Adipocyte (in vitro differentiated cells): ENCODE measurements around the gene MINAR1.

Source experiments
- DNase-seq: peaks from one replicate; pipeline ENCODE4 v3.0.0-alpha.2; 2015; ENCODE audit warnings: low read depth
- H3K27me3 ChIP-seq: replicated peaks from 2 replicates; pipeline ENCODE4 v1.7.0; 2013; ENCODE audit warnings: mild to moderate bottlenecking, low read length, moderate library complexity; ENCODE audit not compliant: control insufficient read depth, insufficient read depth
- H3K36me3 ChIP-seq: 2 replicates; pipeline ENCODE4 v1.7.0; 2013; ENCODE audit warnings: low read length, mild to moderate bottlenecking, moderate library complexity; ENCODE audit not compliant: control insufficient read depth, insufficient read depth, severe bottlenecking
- H3K4me1 ChIP-seq: 2 replicates; pipeline ENCODE4 v1.7.0; 2013; ENCODE audit warnings: mild to moderate bottlenecking, low read length, moderate library complexity; ENCODE audit not compliant: control insufficient read depth, insufficient read depth
- H3K4me3 ChIP-seq: 2 replicates; pipeline ENCODE4 v1.7.0; 2013; ENCODE audit warnings: mild to moderate bottlenecking, low read length, moderate library complexity
- H3K9ac ChIP-seq: 2 replicates; pipeline ENCODE4 v1.7.0; 2013; ENCODE audit warnings: mild to moderate bottlenecking, low read length, moderate library complexity
- H3K9me3 ChIP-seq: 2 replicates; pipeline ENCODE4 v1.7.0; 2013; ENCODE audit warnings: mild to moderate bottlenecking, low read length, moderate library complexity; ENCODE audit not compliant: control insufficient read depth

The MINAR1 gene

GRCh38 chr15:79472446-79472845 lies 40.3 kb downstream of the MINAR1 start:
- Histone ChIP-seq H3K36me3 (no peaks in the 10 kb centered on the region), H3K9ac (no peak overlapping the region), H3K4me1 (peaks cover 25% of the 10 kb centered on the region), H3K4me3 (no peak overlapping the region), H3K9me3 (no peaks in the 10 kb centered on the region), H3K27me3 (no peaks in the 10 kb centered on the region)
- no peak for DNase-seq

GRCh38 chr15:79474252-79474651 lies 42.1 kb downstream of the MINAR1 start:
- peaks cover 25% of the 10 kb centered on the region for H3K4me1 ChIP-seq
- H3K9me3 ChIP-seq: no peaks in the 10 kb centered on the region
- H3K36me3 ChIP-seq: no peaks in the 10 kb centered on the region
- DNase-seq: peak; percentile 3
- no peaks in the 10 kb centered on the region for H3K27me3 ChIP-seq
- no peak overlapping the region for H3K4me3 ChIP-seq
- no peak overlapping the region for H3K9ac ChIP-seq

GRCh38 chr15:79475306-79475705 lies 43.2 kb downstream of the MINAR1 start:
- peak overlapping the region; percentile 27 for H3K9ac ChIP-seq
- peak overlapping the region; percentile 67 for H3K4me3 ChIP-seq
- H3K4me1 ChIP-seq: peaks cover 25% of the 10 kb centered on the region
- H3K27me3 ChIP-seq: no peaks in the 10 kb centered on the region
- no peaks in the 10 kb centered on the region for H3K9me3 ChIP-seq
- no peaks in the 10 kb centered on the region for H3K36me3 ChIP-seq
- peak; percentile 35 for DNase-seq

GRCh38 chr15:79478108-79478507 lies 46.0 kb downstream of the MINAR1 start:
- DNase-seq: no peak
- H3K9me3 ChIP-seq: peaks cover 5% of the 10 kb centered on the region
- H3K36me3 ChIP-seq: no peaks in the 10 kb centered on the region
- peaks cover 25% of the 10 kb centered on the region for H3K4me1 ChIP-seq
- H3K4me3 ChIP-seq: no peak overlapping the region
- H3K9ac ChIP-seq: no peak overlapping the region
- H3K27me3 ChIP-seq: no peaks in the 10 kb centered on the region

DNA sequence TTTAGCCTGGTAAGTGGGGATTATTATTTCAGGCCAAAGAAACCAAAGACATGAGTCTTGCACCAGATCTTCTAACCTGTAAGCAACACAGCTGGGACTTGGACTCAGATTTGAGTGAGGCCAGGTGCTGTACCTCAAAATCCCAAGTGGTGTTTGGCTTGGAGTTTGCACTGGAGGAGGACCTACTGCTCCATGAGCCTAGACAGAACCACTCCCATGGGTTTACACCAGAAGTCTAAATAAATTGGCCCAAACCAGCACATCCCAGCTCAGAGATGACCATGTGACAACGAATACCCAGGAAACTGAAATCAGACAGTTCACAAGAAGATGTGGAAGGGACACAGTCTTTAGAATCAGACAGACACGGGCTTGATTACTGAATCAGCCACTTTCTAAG lies 47.5 kb downstream of the MINAR1 start:
- Histone ChIP-seq H3K4me1 (peaks cover 14% of the 10 kb centered on the region), H3K36me3 (no peaks in the 10 kb centered on the region), H3K9me3 (peaks cover 9% of the 10 kb centered on the region), H3K27me3 (no peaks in the 10 kb centered on the region), H3K9ac (no peak overlapping the region), H3K4me3 (no peak overlapping the region)
- DNase-seq: no peak

DNA sequence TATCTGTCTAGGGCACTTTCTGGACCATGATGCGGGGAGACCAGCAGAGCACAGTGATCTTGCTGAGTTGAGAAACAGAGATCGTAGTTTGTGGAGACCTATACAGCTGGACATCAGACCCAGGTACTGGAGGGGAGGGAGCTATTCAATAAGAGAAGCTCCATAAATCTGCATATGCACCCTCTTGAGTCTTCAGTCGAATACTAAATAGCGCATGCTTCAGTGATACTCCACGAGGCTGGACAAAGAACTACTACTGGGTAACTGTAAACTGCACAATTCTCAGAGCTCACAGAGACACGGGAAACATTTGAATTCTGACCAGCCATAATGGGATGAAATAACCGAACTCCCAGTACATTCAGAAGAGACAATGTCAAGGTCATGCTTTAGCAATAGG lies 49.7 kb downstream of the MINAR1 start:
- H3K27me3 ChIP-seq: no peaks in the 10 kb centered on the region
- no peaks in the 10 kb centered on the region for H3K4me1 ChIP-seq
- H3K9me3 ChIP-seq: peaks cover 9% of the 10 kb centered on the region
- no peak overlapping the region for H3K4me3 ChIP-seq
- H3K36me3 ChIP-seq: no peaks in the 10 kb centered on the region
- no peak for DNase-seq
- H3K9ac ChIP-seq: no peak overlapping the region
